Measurements from ENCODE around the gene LSM11.

The LSM11 gene

DNA sequence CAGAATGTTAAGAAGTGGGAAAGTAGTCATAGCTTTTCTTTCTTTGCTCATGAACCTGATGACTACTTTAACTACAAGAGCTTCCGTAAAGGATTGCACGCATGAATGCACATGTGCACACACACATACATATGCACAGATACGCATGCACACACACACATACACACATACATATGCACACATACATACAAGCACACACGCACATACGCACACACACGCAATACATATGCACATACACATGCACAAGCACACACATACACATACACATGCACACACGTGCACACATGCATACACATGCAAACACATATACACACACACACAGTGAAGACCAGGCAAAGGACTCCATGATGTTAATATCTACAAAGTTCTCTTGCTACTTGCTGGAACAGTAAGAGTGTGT is 22.9 kb downstream of the LSM11 start:
- no peak for TF ChIP-seq Cebpa-rat (IDR thresholded peaks at IDR 0.05)
- Histone ChIP-seq H3K9me3 (peaks cover 9% of the 10 kb centered on the region; the same call in 1 of the 2 replicates), H4K20me1 (no peaks in the 10 kb centered on the region), H3K4me1 (0 out of 2 replicates have a peak, but pooled peaks cover 10% of the 10 kb centered on the region), H3K4me3 (no peak overlapping the region), H3K27me3 (no peaks in the 10 kb centered on the region), H3K9ac (no peak overlapping the region), H3K27ac (no peak overlapping the region), H3K36me3 (no peaks in the 10 kb centered on the region), H3K4me2 (no peak overlapping the region)

DNA sequence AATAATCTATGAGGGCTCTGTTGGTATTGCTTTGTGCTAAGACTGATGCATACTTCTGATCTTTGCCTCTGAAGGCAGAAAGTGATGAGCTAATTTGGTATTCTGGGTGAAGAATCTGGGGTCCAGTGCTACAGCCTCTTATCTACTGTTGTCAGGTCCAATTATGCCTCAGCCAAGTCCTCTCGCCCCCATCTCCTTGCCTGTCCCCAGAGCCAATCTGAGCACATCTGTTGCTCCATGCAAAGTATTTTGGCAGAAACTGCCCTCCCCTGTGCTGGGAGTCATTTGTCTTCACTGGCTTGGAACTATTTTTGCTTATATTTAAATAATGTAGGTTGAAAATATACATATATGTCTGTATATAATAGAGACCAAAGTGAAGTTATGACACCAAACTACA is 23.4 kb downstream of the LSM11 start:
- Histone ChIP-seq H3K9me3 (peaks cover 9% of the 10 kb centered on the region; the same call in 1 of the 2 replicates), H3K27ac (no peak overlapping the region), H3K4me2 (no peak overlapping the region), H3K36me3 (no peaks in the 10 kb centered on the region), H3K4me1 (0 out of 2 replicates have a peak, but pooled peaks cover 5% of the 10 kb centered on the region), H3K9ac (no peak overlapping the region), H3K27me3 (no peaks in the 10 kb centered on the region), H4K20me1 (no peaks in the 10 kb centered on the region), H3K4me3 (no peak overlapping the region)
- TF ChIP-seq Cebpa-rat (IDR thresholded peaks at IDR 0.05): no peak

DNA sequence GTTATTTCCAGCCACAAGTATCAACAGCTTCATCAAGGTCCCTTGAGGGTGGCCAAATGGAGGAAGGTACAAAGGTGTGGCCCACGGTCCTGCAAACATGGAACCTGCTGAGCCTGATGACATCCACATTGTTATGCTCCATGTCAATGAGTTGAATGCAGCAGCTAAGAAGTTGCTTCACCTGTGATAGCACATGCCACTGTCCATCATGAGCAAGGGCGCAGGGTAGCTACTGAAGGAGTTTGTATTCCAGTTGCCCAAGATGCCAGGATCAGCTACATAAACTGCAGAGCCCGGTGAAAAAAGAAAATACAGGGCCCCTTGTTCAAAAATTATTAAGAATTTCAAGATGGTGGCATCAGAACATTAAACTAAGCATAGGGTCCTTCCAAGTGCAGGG is 24.2 kb downstream of the LSM11 start:
- Histone ChIP-seq H3K4me3 (no peak overlapping the region), H3K36me3 (no peaks in the 10 kb centered on the region), H3K4me1 (no peaks in the 10 kb centered on the region), H3K9ac (no peak overlapping the region), H3K9me3 (peaks cover 9% of the 10 kb centered on the region; the same call in 1 of the 2 replicates), H3K4me2 (no peak overlapping the region), H3K27me3 (no peaks in the 10 kb centered on the region), H3K27ac (no peak overlapping the region), H4K20me1 (no peaks in the 10 kb centered on the region)
- TF ChIP-seq Cebpa-rat (IDR thresholded peaks at IDR 0.05): no peak

DNA sequence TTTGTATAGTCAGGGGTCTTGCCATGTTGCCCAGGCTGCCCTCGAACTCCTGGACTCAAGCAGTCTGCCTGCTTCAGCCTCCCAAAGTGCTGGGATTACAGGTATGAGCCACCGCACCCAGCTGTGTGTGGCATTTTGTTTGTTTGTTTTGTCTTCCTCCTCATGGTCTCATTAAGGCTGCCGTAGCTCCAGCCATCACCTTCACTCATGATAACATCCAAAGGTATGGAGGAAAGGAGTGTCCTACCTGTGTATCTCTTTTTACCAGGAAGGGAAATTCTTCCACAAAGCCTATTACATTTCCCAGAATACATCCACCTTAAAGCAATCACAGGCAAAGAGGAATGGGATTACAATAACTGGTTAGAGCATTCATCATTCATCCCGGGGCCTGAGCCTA is 27.2 kb downstream of the LSM11 start:
- no peak overlapping the region for H3K4me3 ChIP-seq
- H3K27ac ChIP-seq: no peak overlapping the region
- H4K20me1 ChIP-seq: no peaks in the 10 kb centered on the region
- no peak overlapping the region for H3K4me2 ChIP-seq
- H3K4me1 ChIP-seq: no peaks in the 10 kb centered on the region
- H3K36me3 ChIP-seq: no peaks in the 10 kb centered on the region
- no peak for TF ChIP-seq Cebpa-rat (IDR thresholded peaks at IDR 0.05)
- no peak overlapping the region for H3K9ac ChIP-seq
- no peaks in the 10 kb centered on the region for H3K27me3 ChIP-seq
- peaks cover 9% of the 10 kb centered on the region; the same call in 1 of the 2 replicates for H3K9me3 ChIP-seq

DNA sequence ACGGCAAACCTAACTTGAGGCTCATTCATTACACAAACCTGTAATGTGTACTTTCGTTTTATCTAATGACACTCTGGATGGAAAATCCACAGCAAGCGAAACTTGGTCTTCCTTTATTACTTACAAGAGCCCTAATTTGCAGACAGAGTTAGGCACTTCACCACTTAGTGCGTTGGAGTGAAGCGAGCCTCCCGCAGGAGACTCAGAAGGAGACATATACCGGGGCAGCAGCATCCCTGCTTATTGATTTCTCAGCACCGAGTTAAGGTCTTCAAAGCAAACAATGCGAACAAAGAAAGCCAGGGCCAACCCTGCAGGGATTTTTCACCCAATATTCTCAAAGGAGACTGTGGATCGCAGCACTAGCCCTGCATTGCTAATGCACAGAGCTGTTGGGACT is 28.6 kb downstream of the LSM11 start:
- Histone ChIP-seq H4K20me1 (no peaks in the 10 kb centered on the region), H3K9me3 (peaks cover 9% of the 10 kb centered on the region; the same call in 1 of the 2 replicates), H3K4me1 (peaks cover 7% of the 10 kb centered on the region), H3K4me2 (no peak overlapping the region), H3K9ac (no peak overlapping the region), H3K27ac (no peak overlapping the region), H3K4me3 (no peak overlapping the region), H3K36me3 (no peaks in the 10 kb centered on the region), H3K27me3 (no peaks in the 10 kb centered on the region)
- no peak for TF ChIP-seq Cebpa-rat (IDR thresholded peaks at IDR 0.05)

DNA sequence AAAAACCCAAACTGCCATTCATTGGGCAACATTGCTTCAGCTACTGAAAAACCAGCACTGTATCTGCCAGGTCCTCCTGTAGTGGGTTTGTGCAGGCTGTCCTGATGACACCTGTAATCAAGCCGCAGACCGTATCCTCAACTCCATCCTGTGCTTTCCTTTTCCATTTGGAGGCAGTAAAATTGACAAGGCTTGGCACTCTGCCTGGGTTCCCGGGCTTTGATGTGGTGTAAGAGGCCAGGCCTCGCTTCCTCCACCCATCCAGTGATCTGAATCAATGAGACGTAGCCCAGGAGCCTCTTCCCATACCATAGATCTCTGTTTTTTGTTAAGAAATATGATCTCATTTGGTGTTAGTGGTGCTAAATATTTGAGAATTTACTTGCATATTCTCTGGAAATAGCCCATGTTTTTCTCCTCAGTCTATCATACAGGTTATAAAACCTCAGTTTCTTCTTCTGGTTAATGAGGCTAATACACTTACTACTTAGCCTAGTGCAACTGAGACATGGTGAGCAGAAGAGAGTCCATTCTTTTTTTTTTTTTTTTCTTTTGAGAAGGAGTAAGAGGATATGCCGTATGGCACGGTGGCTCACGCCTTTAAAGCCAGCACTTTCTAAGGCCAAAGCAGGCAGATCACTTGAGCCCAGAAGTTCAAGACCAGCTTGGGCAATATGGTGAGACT is 34.8 kb downstream of the LSM11 start:
- Histone ChIP-seq H3K4me1 (peaks cover 21% of the 10 kb centered on the region), H3K4me3 (no peak overlapping the region), H3K36me3 (peaks cover under 1% of the 10 kb centered on the region; the same call in 1 of the 2 replicates), H3K9me3 (no peaks in the 10 kb centered on the region), H3K9ac (no peak overlapping the region), H3K27me3 (no peaks in the 10 kb centered on the region), H4K20me1 (no peaks in the 10 kb centered on the region), H3K27ac (no peak overlapping the region), H3K4me2 (peak overlapping the region; percentile 56)
- TF ChIP-seq Cebpa-rat (IDR thresholded peaks at IDR 0.05): no peak

DNA sequence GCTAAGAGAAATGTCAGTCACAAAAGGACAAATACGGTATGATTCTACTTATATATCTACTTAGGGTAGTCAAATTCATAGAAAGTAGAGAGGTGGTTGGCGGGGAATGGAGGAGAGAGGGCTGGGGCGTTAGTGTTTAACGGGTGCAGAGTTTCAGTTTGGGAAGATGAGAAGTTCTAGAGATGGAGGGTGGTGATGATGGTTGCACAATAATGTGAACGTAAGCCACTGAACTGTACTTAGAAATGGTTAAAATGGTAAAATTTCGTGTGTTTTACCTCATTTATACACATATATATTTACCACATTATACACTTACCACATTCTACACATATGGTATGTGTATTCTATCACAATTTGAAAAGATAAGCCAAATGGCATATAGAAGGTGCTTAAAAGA is 35.7 kb downstream of the LSM11 start:
- peaks cover 7% of the 10 kb centered on the region; the same call in 1 of the 2 replicates for H3K36me3 ChIP-seq
- H3K4me3 ChIP-seq: no peak overlapping the region
- H3K27me3 ChIP-seq: no peaks in the 10 kb centered on the region
- no peaks in the 10 kb centered on the region for H3K9me3 ChIP-seq
- no peak overlapping the region for H3K9ac ChIP-seq
- H4K20me1 ChIP-seq: no peaks in the 10 kb centered on the region
- H3K4me1 ChIP-seq: peaks cover 21% of the 10 kb centered on the region
- TF ChIP-seq Cebpa-rat (IDR thresholded peaks at IDR 0.05): 0 out of 2 replicates have a peak, but pooled peaks have one; percentile 14
- H3K27ac ChIP-seq: no peak overlapping the region
- no peak overlapping the region for H3K4me2 ChIP-seq

DNA sequence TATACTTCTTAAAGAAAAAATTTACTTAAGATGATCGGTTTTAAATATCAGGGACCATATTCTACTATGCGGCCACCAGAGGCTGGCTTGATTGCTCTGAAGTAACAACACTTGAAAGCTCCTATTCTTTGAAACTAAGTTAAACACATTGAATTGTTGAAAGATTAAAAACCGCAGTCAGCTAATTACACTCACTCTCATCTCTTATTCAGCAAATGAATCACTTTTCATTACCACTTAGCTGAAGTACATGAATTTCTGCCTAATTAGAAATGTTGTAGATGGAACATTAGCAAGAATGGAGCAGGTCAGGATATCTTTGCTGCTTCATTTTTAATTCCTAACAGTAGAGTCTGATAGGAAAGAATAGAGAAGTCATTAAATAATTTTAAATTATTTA is 42.3 kb downstream of the LSM11 start:
- TF ChIP-seq Cebpa-rat (IDR thresholded peaks at IDR 0.05): no peak
- H3K9me3 ChIP-seq: no peaks in the 10 kb centered on the region
- no peaks in the 10 kb centered on the region for H3K4me1 ChIP-seq
- H3K4me2 ChIP-seq: no peak overlapping the region
- no peak overlapping the region for H3K4me3 ChIP-seq
- H3K36me3 ChIP-seq: peaks cover 59% of the 10 kb centered on the region
- no peak overlapping the region for H3K27ac ChIP-seq
- H3K27me3 ChIP-seq: no peaks in the 10 kb centered on the region
- H4K20me1 ChIP-seq: no peaks in the 10 kb centered on the region
- no peak overlapping the region for H3K9ac ChIP-seq

DNA sequence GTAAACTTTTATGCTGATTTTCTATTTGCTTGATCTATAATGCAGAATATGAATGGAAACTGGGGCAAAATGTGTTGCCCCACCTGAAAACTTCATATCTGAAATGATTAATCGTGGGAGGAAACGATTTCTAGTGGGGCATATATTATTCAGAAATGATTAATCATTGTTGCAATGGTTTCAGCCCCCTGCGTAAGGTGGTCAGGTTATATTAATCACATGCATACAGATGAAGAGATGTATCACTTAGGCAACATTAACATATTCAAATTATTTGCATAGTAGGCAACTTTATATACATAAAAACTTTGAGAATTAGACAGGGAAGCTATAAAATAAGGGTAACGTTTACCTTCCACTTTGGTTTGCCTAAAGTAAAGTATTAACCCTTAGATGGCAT is 49.8 kb downstream of the LSM11 start:
- Histone ChIP-seq H3K36me3 (peaks cover 62% of the 10 kb centered on the region), H4K20me1 (no peaks in the 10 kb centered on the region), H3K27ac (no peak overlapping the region), H3K9me3 (no peaks in the 10 kb centered on the region), H3K4me2 (no peak overlapping the region), H3K4me3 (no peak overlapping the region), H3K4me1 (no peaks in the 10 kb centered on the region), H3K9ac (no peak overlapping the region), H3K27me3 (no peaks in the 10 kb centered on the region)
- TF ChIP-seq Cebpa-rat (IDR thresholded peaks at IDR 0.05): no peak

DNA sequence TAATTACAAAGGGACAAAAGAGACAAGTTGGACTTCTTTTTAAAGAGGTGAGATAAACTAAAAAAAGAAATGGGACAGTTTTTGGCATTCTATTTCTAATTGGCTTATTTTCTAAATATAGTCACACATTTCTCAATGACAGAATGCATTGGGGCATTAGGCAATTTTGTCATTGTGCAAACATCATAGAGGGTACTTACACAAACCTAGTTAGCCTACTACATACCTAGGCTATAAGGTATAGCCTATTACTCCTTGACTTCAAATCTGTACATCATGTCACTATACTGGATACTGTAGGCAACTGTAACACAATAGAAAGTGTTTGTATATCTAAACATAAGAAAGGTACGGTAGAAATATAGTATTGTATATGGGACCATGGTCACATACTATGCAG is 56.1 kb downstream of the LSM11 start:
- Histone ChIP-seq H3K4me2 (no peak overlapping the region), H3K9ac (no peak overlapping the region), H3K9me3 (no peaks in the 10 kb centered on the region), H4K20me1 (no peaks in the 10 kb centered on the region), H3K27me3 (no peaks in the 10 kb centered on the region), H3K27ac (no peak overlapping the region), H3K4me3 (no peak overlapping the region), H3K36me3 (peaks cover 53% of the 10 kb centered on the region), H3K4me1 (no peaks in the 10 kb centered on the region)
- no peak for TF ChIP-seq Cebpa-rat (IDR thresholded peaks at IDR 0.05)

Measured in BLaER1 (cell line).